Liver (tissue), 9 donors: ENCODE data around the gene DNAH6. TPM values are rescaled to one million over a fixed set of nuclear protein-coding genes. Genes with fewer than 3 reads are reported as not detected.
A peak's percentile ranks its signal among the peaks of the same experiment; 100 is the strongest.

Source experiments
- DNase-seq: peaks from one replicate; pipeline ENCODE4 v3.0.0-alpha.2; 2017; ENCODE audit warnings: low spot score
- H3K27ac ChIP-seq, 2 donors: one replicate each; pipeline ENCODE4 v1.7.0; 2013; ENCODE audit warnings: inconsistent platforms in 2 of 2, low read length in 2 of 2, control low read depth in 1 of 2, low read depth in 1 of 2, mild to moderate bottlenecking in 1 of 2
- H3K27me3 ChIP-seq, 4 donors: one replicate each; pipeline versions ENCODE4 v1.6.1 to v1.7.0; 2013; ENCODE audit warnings: low read length in 3 of 4, inconsistent platforms in 1 of 4, mild to moderate bottlenecking in 1 of 4, moderate library complexity in 1 of 4; ENCODE audit not compliant: control insufficient read depth in 4 of 4, insufficient read depth in 4 of 4
- H3K36me3 ChIP-seq, 4 donors: one replicate each; pipeline versions ENCODE4 v1.6.1 to v1.7.0; 2013; ENCODE audit warnings: low read length in 3 of 4, mild to moderate bottlenecking in 3 of 4, low read depth in 1 of 4, moderate library complexity in 1 of 4; ENCODE audit not compliant: control insufficient read depth in 4 of 4, insufficient read depth in 3 of 4
- H3K4me1 ChIP-seq, 4 donors: one replicate each; pipeline versions ENCODE4 v1.6.1 to v1.7.0; 2013; ENCODE audit warnings: low read length in 3 of 4, mild to moderate bottlenecking in 3 of 4, moderate library complexity in 1 of 4; ENCODE audit not compliant: control insufficient read depth in 4 of 4, insufficient read depth in 4 of 4
- H3K4me3 ChIP-seq, 3 donors: one replicate each; pipeline versions ENCODE4 v1.6.1 to v1.7.0; 2013; ENCODE audit warnings: low read length in 3 of 3, control low read depth in 1 of 3, low read depth in 1 of 3, mild to moderate bottlenecking in 1 of 3
- H3K9ac ChIP-seq, 2 donors: one replicate each; pipeline ENCODE4 v1.7.0; 2013; ENCODE audit warnings: low read length in 2 of 2, mild to moderate bottlenecking in 2 of 2, moderate library complexity in 2 of 2, control low read depth in 1 of 2, low read depth in 1 of 2
- H3K9me3 ChIP-seq, 4 donors: one replicate each; pipeline versions ENCODE4 v1.6.1 to v1.7.0; 2013; ENCODE audit warnings: low read length in 3 of 4; ENCODE audit not compliant: control insufficient read depth in 4 of 4
- ATF3 ChIP-seq: IDR thresholded peaks from 2 replicates; pipeline ENCODE4 v1.6.1; 2016; ENCODE audit warnings: antibody characterized with exemption
- CTCF ChIP-seq: fragments of 150-350 bp; IDR thresholded peaks from 2 replicates; pipeline ENCODE4 v1.5.1; 2017; ENCODE audit warnings: improper control_type of control experiment, low read depth, low read length; ENCODE audit not compliant: missing input control
- EGR1 ChIP-seq, 2 donors: IDR thresholded peaks; 2 replicates each; pipeline ENCODE4 v1.6.1; 2016 to 2018; ENCODE audit warnings: antibody characterized with exemption in 2 of 2, low read depth in 2 of 2
- FOXA1 ChIP-seq: IDR thresholded peaks from 2 replicates; pipeline ENCODE4 v1.6.1; 2016; ENCODE audit warnings: antibody characterized with exemption
- FOXA2 ChIP-seq: IDR thresholded peaks from 2 replicates; pipeline ENCODE4 v1.6.1; 2016; ENCODE audit warnings: antibody characterized with exemption
- GABPA ChIP-seq, 2 donors: IDR thresholded peaks in 1 of 2; conservative IDR thresholded peaks in 1 of 2; 2 replicates each; pipeline ENCODE4 v1.6.1; 2016; ENCODE audit warnings: antibody characterized with exemption in 2 of 2, mild to moderate bottlenecking in 1 of 2, moderate library complexity in 1 of 2
- HNF4A ChIP-seq, 2 donors: conservative IDR thresholded peaks; 2 replicates each; pipeline ENCODE4 v1.6.1; 2016; ENCODE audit warnings: antibody characterized with exemption in 2 of 2, mild to moderate bottlenecking in 2 of 2
- HNF4G ChIP-seq: IDR thresholded peaks from 2 replicates; pipeline ENCODE4 v1.6.1; 2016; ENCODE audit warnings: antibody characterized with exemption
- JUND ChIP-seq, 2 donors: IDR thresholded peaks; 2 replicates each; pipeline ENCODE4 v1.6.1; 2016; ENCODE audit warnings: antibody characterized with exemption in 2 of 2
- MAX ChIP-seq: IDR thresholded peaks from 2 replicates; pipeline ENCODE4 v1.6.1; 2016; ENCODE audit warnings: antibody characterized with exemption
- NR2F2 ChIP-seq: IDR thresholded peaks from 2 replicates; pipeline ENCODE4 v1.6.1; 2016; ENCODE audit warnings: antibody characterized with exemption
- RAD21 ChIP-seq, 2 donors: IDR thresholded peaks; 2 replicates each; pipeline ENCODE4 v1.6.1; 2016; ENCODE audit warnings: antibody characterized with exemption in 2 of 2, mild to moderate bottlenecking in 2 of 2
- RXRA ChIP-seq, 2 donors: IDR thresholded peaks; 2 replicates each; pipeline ENCODE4 v1.6.1; 2017 to 2018; ENCODE audit warnings: antibody characterized with exemption in 2 of 2, mild to moderate bottlenecking in 1 of 2
- SP1 ChIP-seq: IDR thresholded peaks from 2 replicates; pipeline ENCODE4 v1.6.1; 2018; ENCODE audit warnings: antibody characterized with exemption, mild to moderate bottlenecking
- TAF1 ChIP-seq: conservative IDR thresholded peaks from 2 replicates; pipeline ENCODE4 v1.6.1; 2016; ENCODE audit warnings: antibody characterized with exemption, mild to moderate bottlenecking
- YY1 ChIP-seq: IDR thresholded peaks from 2 replicates; pipeline ENCODE4 v1.6.1; 2016; ENCODE audit warnings: antibody characterized with exemption, mild to moderate bottlenecking
- ZBTB33 ChIP-seq: IDR thresholded peaks from 2 replicates; pipeline ENCODE4 v1.6.1; 2016; ENCODE audit warnings: antibody characterized with exemption
- WGBS: extraction: QIAGEN DNeasy Blood & Tissue Kit; methylation state at CpG from one replicate; pipeline ENCODE4 v1.1.7; 2013; 5-methylcytosine and 5-hydroxymethylcytosine counted together
- polyA plus RNA-seq, 2 donors: library from polyadenylated mRNA; stranded (reverse) in 1 of 2; unstranded in 1 of 2; fragments of 200-250 nt in 1 of 2; fragments of >200 nt in 1 of 2; fragmentation: Nextera tagmentation in 1 of 2; extraction: Ambion mirVana in 1 of 2; gene quantifications; one replicate each; pipeline versions ENCODE4 v1.2.1 to v1.2.3, GENCODE V29; 2013 to 2015
- total RNA-seq, 2 donors: library from RNA; depleted of rRNA; stranded (reverse); fragments of >200 nt; gene quantifications; one replicate each; pipeline ENCODE4 v1.2.3, GENCODE V29; 2014
- donor health status: healthy.
- donor health status: healthy.
- donor health status: healthy.
- donor health status: healthy.
- donor health status: healthy.

DNAH6 gene
- total and polyA plus RNA-seq, 4 donors: 0.32 to 1.6 (median 0.59) TPM

GRCh38 chr2:84495539-84496146, 20.7 kb upstream of the DNAH6 start:
- Histone ChIP-seq H3K36me3 (no peaks in the 10 kb centered on the region), H3K27me3 (no peaks in the 10 kb centered on the region), H3K9ac (no peak overlapping the region), H3K4me3 (no peak overlapping the region), H3K27ac (no peak overlapping the region), H3K9me3 (no peaks in the 10 kb centered on the region), H3K4me1 (peaks cover 0 to 4% (median 1%) of the 10 kb centered on the region in 4 donors)
- DNase-seq: no peak
- TF ChIP-seq CTCF: peak; percentile 79
- no peak for TF ChIP-seq RXRA (IDR thresholded peaks at IDR 0.05)
- no peak for TF ChIP-seq TAF1
- TF ChIP-seq NR2F2: no peak
- peak; percentile 90 to 95 for TF ChIP-seq RAD21 (IDR thresholded peaks at IDR 0.05)
- TF ChIP-seq ATF3: no peak
- 25% methylated on average over 8 of the region's 8 CpGs for WGBS

- Histone ChIP-seq H3K27ac (no peak overlapping the region), H3K36me3 (no peaks in the 10 kb centered on the region), H3K4me3 (no peak overlapping the region), H3K4me1 (peaks cover 0 to 4% (median 1%) of the 10 kb centered on the region in 4 donors), H3K9ac (no peak overlapping the region), H3K9me3 (no peaks in the 10 kb centered on the region), H3K27me3 (no peaks in the 10 kb centered on the region)
- TF ChIP-seq EGR1 (IDR thresholded peaks at IDR 0.05; ENCODE audit: low read depth in 2 of 2) (no peak), FOXA2 (no peak), YY1 (no peak), ATF3 (no peak), JUND (IDR thresholded peaks at IDR 0.05) (no peak), ZBTB33 (no peak), NR2F2 (no peak), CTCF (no peak), TAF1 (no peak), SP1 (no peak), RAD21 (IDR thresholded peaks at IDR 0.05) (no peak), HNF4G (no peak), GABPA (IDR thresholded peaks at IDR 0.05 in 1 of 2, conservative IDR thresholded peaks at IDR 0.05 in 1 of 2) (no peak), HNF4A (conservative IDR thresholded peaks at IDR 0.05) (no peak), MAX (no peak), FOXA1 (no peak)
- no peak for DNase-seq
Measured at GRCh38 chr2:84496386-84496785, 19.9 kb upstream of the DNAH6 start.
